HG03097 (cell line): ENCODE data around the gene ALDH1A3.

Source experiments
- ATAC-seq: cut with Tn5 transposase; IDR thresholded peaks from one replicate; pipeline ENCODE4 v1.9.1; 2021; ENCODE audit not compliant: unreplicated experiment, low FRiP score

Gene ALDH1A3

GRCh38 chr15:100880897-100881242, 1.2 kb downstream of the ALDH1A3 start:
- no peak for ATAC-seq

DNA sequence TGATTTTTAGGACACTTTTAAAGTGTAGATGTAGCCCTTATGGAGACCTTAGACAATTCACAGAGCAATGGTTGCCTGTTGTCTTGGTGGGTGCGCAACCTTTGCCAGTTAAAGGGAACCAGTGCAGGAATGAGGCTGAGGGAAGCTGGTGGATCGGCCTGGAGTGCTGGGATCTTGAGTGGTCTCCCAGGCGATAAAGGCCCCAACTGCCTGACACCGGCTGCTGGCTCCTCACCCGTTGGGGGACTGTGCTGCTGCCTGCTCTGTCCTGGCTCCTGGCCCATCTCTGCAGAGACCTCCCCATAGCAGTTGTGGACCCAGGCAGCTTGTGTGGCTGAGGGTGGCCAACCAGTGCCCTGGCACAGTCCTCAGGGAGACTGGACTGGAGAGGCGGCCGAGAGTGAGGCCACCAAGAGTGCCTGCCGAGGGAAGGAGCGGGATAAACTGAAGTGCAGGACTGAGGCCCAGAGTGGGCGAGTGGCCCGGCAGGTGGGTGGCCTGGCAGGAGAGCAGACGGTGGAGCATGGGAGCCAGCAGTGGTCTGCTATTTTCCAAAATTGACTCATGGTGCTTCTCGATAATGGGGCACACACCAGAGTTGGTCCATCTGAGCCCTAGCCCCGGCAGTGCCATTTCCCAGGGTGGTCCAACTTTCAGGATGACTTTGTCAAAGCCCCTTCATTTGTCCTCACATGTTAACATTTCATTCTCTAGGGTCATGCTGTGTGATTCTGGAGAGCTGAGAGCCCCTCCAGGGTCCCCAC, 2.1 kb downstream of the ALDH1A3 start:
- ATAC-seq = no peak

- no peak for ATAC-seq
Observed at GRCh38 chr15:100885116-100885515, 5.5 kb downstream of the ALDH1A3 start.

- no peak for ATAC-seq
Observed at GRCh38 chr15:100885811-100886210, 6.2 kb downstream of the ALDH1A3 start.

- ATAC-seq = no peak
Observed at GRCh38 chr15:100887211-100887913, 7.7 kb downstream of the ALDH1A3 start.

DNA sequence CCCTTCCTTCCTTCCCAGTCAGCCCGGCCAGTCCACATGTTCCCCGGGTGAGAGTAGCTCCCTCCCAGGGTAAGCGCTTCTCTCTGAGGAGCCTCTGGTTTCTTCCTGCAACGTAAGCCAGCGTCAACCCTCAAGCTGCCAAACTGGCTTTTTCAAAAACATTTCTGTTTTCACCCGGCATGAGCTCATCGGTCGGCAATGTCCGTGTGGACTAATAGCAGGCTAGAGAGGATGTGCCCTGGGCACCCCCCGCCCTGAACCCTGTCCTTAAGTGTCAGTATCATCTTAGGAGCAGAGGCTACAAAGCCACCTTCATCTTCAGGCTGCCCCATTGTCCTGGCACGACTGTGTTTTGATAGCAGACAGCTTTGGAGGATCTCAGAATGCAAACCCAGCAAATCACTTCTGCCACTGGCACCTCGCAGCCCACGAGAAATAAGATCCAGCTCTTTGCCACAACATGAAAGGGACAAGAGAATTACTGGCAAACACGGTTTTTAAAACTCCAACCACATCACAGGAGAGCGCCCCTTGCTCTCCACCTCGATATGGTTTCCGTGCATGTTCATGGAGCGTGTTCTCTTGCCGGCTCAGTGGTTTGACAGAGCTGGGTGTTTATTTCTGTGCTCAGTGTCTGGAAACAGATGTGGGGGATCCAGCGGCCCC, 9.9 kb downstream of the ALDH1A3 start:
- no peak for ATAC-seq

DNA sequence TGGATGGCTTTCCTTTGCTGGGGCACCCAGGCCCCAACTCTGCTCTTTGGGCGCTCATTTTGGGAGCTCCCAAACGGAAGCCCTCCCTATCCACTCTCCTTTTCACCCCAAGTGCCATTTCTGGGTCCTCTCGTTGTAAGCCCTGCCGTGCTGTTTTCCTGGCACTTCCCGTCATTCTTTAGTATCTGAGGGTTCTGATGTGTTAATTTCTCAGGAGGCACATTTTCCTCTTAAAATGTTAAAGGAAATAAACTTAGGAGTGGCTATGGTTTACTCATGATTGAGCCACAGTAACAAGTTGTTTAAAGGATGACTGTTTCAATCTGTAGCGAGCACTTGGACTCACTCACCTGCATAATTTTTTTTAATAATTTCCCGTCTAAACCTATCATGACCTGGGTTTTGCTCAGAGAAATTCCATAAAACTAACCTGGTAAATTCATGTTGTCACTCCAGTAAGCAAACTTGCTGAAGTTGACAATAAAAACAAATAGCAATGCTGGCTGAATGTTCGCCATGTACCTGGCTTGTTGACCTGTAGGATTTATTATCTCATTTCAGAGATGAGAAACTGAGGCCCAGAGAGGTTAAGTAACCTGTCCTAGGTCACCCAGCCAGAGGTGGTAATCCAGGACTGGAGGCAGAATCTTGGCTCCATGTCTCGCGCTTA, 10.6 kb downstream of the ALDH1A3 start:
- ATAC-seq = no peak

- no peak for ATAC-seq
Observed at GRCh38 chr15:100890850-100891249, 11.2 kb downstream of the ALDH1A3 start.

DNA sequence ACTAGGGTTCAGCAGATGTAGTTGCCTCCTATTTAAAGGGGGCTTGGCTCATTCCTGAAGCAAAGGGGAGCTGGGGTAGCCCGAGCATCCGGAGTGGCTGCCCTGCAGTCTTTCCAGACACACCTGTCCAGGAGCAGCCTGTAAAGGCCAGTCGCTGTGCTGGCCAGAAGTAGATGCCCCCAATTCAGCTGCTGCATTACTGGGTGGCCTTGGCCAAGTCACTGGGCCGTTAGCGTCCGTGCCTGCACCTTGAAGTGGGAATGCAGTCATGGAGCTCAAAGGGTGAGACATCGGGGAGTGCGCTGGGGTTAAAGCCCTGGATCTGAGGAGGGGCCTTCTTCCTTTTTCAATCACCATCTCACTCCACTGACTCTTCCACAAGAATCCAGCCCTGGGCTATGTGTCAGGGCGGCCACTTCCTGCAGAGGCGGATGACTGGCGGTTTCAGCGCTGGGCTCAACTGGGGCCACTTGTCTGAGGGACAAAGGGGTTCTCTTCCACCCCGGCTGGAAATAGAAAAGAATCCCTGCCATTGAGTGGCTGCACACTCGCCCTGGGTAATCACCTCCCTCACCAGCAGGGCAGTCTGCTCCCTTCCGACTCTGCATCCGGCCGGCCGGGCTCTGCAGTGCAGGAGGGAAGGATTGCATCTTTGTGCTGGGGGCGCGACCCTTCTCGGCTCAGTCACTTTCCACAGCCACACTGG, 11.8 kb downstream of the ALDH1A3 start:
- ATAC-seq = no peak

DNA sequence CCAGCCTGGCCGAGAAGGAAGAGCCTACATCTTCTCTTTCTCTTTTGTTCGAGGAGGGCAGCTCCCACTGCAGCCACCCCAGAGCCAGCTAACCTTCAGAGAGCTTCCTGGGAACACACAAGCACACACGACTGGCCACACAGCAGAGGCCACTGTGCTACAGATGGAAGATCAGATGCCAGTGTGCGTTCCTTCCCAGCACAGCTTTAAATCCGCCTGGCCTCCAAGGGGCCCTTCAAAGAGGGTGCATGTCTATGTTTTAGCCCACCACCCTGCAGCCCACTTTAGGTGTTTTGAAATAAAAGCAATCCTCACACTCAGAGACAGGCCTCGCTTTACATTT, 12.4 kb downstream of the ALDH1A3 start:
- ATAC-seq = no peak

DNA sequence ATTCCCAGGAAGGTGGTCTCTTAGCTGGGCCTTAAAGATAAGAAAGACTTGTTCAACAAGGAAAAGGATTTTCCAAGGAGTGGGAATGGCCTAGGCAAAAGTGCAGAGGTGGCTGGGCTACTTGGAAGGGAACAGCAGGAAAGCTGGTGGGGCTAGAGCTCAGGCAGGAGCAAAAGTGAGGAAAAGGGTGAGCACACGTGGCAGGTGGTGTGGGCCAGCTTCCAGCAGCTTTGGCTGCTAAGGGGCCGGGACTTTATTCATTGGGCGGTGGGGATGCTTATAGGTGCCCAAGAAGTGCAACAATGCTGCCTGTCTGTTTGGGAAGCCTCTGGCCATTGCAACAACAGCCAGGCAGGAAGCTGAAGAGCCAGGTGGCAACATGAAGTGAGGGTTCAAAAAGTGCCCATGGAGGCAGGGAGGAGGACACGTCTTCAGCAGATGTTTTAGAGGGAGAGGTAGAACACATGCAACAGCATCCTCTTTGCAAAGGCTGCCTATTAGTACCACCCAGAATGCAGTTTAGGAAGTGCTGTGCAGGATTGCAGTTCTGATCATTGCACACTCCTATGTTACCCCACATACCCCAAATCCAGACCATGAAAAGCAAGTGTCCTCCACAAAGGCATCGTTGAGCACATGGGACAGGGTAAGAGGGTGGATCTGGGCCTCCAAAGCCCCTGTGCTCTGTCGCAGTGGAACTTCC, 13.8 kb downstream of the ALDH1A3 start:
- ATAC-seq = no peak

- ATAC-seq = no peak
Observed at GRCh38 chr15:100893964-100894295, 14.3 kb downstream of the ALDH1A3 start.

DNA sequence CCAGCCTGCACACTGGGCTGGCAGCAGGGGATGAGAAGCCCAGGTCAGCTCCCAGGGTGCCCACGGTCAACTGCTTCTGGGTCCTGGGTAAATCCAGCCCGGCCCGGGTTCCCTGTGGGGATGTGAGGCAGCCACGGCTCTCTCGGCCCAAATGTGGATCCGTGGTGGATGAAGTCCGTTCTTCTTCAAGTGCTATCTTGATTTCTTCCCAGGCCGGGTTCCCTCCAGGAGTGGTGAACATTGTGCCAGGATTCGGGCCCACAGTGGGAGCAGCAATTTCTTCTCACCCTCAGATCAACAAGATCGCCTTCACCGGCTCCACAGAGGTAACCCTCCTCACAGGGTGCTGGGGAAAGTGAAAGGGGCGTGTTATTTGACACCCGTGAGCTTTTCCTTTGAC, 16.1 kb downstream of the ALDH1A3 start:
- ATAC-seq = no peak

DNA sequence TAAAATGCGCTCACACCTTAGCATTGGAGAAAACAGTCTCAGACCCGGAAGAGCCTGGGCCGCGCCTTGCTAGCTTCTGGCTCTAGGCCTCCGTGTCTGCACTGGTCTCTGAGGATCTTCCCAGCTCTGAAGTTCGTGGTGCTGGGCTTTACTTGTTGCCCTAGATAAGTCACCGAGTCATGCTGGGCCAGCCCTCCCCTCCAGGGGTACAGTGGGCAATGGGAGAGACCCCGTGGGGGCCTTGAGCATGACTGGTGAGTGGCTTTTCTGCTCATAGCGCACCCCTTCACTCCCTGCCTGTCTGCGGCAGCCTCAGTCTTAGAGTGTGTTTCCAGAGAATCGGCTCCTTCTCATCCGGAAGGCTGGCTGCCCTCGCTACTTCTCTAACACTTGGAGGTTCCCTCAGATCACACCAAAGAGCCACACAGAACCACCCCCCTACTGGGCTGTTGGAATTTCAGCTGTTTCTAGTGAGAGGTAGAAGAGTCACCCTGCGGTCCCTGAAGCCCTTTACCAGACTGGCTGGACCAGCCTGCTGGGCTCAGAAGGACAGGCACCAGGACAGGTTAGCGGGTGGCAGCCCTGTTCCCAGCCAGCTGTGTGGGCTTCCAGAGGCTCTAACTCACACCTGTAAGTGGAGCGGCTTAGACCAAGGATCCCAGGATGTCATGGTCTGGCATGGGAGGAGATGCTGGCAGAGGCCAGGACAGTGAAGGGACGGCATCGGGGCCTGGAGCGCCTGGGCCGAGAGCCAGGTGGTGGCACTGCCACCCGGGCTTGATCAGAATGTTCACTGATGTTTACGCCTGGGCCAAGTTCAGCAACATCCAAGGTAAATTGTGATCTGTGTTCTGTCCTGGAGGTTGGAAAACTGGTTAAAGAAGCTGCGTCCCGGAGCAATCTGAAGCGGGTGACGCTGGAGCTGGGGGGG, 17.9 kb downstream of the ALDH1A3 start:
- no peak for ATAC-seq

GRCh38 chr15:100898152-100898490, 18.5 kb downstream of the ALDH1A3 start:
- ATAC-seq = no peak

GRCh38 chr15:100898661-100899462, 19.2 kb downstream of the ALDH1A3 start:
- ATAC-seq = no peak

DNA sequence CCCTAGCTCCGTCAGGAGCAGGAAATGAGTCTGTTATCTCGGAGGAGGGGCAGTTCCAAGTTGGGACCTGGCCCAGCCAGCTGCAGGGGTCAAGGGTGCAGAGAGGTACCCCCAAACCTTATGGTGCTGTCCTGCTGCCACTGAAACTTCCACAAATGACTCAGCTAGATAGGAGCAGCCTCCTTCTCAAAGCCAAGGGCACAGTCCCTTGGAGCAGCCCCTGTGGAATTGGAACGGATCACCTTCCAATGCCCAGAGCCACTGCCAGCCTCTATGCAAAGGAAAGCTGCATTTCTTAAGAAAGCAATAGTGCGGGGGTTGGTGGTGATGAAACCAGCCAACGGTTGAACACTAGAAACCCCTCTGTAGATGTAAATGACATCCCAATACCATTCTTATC, 20.0 kb downstream of the ALDH1A3 start:
- ATAC-seq = no peak

- no peak for ATAC-seq
Observed at GRCh38 chr15:100900136-100900794, 20.6 kb downstream of the ALDH1A3 start.
